ENCODE data around the gene OR51B2.

DNA sequence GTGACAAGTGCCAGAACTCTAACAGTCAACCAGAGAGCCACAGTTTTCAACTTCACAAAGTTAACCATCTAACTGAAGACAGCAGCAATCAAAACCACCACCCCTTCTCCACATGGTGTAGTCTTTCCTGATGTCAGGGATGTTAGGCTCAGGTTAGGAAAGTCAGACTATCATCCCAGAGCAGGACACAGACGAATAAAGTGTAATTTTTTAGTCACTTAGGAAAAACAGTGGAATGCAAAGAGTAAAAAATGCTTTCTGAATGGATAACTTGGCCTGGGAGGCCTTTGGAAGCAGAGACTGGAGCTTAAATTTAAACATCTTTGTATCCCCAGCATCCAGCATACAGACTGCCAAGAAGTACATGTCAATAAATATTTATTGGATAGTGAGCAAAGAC, 37.7 kb downstream of the OR51B2 start:
- no peak for TF ChIP-seq CTCF (IDR thresholded peaks at IDR 0.05; ENCODE audit: low read length)
- TF ChIP-seq EZH2 (IDR thresholded peaks at IDR 0.05; ENCODE audit: borderline replicate concordance, low read length), result no peak

Data from OCI-LY1 (cell line).